Left colon (tissue), 2 donors: ENCODE data around the gene OTULINL. TPM values are rescaled to one million over a fixed set of nuclear protein-coding genes. Genes with fewer than 3 reads are reported as not detected.

Source experiments
- ATAC-seq: fragments of 200-7000 bp; cut with Tn5 transposase; one replicate; pipeline ENCODE4 v1.9.1; 2020; ENCODE audit warnings: mild to moderate bottlenecking, moderate library complexity
- DNase-seq, 2 donors: peaks; one replicate each; pipeline ENCODE4 v3.0.0-alpha.2; 2020
- intact Hi-C, 2 donors: fragments of 100-400 bp; cut with DNase I in 1 of 2; cut with micrococcal nuclease in 1 of 2; formaldehyde crosslinking; loops; one replicate each; pipeline versions ENCODE4 v1.11.2 to v1.14.0; 2022; cut with DNase I, micrococcal nuclease
- total RNA-seq, 2 donors: library from RNA; stranded (reverse); fragmentation: NEBNext Ultra II Directional; extraction: Animal tissue kit (Norgen Biotek cat#: 25700); gene quantifications; one replicate each; pipeline ENCODE4 v1.2.1, GENCODE V29; 2021
- donor health status: DM: no; HTN: no; CAD: no.
- donor health status: DM: yes; HTN: yes; CAD: no.

Gene OTULINL
- total RNA-seq, 2 donors from 2014 or later = 63.1 to 72.0 TPM

DNA sequence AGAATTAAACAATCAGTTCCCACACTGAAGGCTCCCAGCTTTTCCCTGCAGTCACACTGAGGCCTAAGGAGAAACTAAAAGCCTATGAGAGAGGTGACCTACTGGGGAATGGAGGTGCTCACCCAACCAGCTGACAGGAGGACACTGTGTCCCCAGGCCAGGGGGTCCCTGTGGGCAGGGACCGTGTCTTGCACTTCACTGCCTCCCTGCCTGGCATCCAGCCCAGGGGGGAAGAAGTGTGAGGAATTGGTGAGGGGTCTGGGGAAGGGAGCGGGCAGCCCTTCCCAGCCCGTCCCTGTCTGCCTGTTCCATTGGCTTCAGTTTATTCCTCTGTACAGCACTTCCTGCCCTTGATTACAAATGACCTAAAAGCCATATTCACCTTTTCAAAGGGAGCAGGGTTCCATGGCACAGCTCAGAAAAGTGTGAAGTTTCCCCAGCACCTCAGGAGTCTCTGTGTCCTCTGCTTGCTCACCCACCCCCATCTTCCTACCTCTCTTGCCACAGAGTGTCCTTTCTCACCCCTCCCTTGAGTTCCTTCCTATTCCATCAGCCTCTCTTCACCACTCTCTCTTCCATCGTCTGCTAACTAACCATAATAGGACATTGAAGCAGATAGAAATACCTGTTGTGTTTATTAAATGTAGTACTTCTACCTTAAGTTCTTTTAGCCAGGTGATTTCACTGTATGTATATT lies 12.9 kb downstream of the OTULINL start:
- no peak for DNase-seq
- intact Hi-C loops = no loop called here
- ATAC-seq = no peak

DNA sequence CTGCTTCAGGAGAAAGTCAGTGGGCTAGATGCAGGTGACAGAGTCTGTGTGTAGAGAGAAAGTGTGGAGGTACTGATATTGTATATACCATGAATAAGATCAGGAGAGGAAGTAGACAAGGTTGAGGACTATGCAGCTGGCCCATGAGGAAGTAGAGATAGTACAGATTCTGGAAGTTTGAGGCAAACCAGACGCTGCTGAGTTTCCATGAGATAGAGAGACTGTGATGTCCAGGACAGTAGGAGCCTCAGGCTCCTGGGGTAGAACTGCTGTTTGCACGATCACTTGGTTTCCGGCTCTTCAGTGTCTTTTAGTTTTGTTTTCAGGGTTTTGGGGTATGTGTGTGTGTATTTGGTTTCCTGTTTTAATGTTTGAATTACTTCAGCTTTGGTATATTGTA lies 13.6 kb downstream of the OTULINL start:
- no peak for DNase-seq
- ATAC-seq = peak; percentile 30
- intact Hi-C loops = no loop called here

DNA sequence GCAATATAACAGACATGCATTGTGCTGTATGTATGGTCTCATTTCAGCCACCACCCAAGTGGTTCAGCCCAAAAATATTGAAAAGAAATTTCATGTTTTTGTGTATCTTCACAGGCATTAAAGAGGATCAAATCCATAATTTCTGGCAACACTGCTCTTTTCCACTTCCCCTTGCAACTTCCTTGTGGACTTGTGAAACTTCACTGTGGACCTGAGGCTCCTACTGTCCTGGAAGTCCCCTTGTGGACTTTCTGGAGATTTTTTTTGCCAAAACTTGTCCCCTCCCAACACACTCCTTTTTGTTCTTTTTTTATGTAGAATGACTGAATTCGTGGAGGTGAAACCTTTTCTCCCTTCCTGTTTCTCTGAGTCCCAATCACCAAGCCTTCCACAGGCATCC lies 14.3 kb downstream of the OTULINL start:
- ATAC-seq (no peak), DNase-seq (no peak)
- intact Hi-C loops = no loop called here

DNA sequence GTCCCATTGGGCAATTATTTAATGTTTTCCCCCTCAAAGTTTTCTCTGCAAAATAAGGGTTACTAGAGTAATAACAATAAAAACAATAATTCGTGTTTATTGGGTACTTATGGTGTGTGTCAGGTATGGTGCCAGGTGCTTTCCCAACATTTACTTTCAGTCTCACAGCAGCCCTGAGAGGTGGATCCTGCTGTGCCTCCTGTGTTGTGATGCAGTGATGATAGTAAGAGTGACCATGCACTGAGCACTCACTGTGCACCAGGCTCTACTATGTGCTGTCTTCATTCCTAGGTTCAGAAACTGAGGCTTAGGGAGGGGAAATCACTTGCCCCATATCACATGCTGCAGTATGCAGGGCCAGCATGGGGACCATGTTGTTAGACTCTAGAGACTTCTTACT lies 15.5 kb downstream of the OTULINL start:
- DNase-seq = no peak
- intact Hi-C loops = no loop called here

DNA sequence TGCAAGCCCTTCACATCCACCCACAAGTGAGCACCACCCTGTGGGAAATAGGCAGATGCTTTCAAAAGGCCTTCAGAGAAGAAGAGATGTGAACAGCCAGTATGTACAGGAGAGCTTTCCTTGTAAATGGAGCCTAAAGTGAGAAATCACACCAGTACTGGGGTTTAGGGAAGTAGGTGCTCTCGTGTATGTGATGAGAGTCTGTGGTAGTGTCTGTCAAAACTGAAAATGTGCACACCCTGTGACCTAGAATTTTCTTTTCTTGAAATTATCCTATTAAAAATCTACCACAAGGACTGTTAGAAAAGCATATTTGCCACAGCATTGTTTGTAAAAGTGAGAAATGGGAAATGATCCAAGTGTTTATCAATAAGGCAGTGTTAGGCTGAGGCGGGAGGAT lies 16.6 kb downstream of the OTULINL start:
- intact Hi-C loops = no loop called here
- no peak for DNase-seq
- no peak for ATAC-seq

More for the DNA sequence above, 15.5 kb downstream of the OTULINL start:
- ATAC-seq = no peak

DNA sequence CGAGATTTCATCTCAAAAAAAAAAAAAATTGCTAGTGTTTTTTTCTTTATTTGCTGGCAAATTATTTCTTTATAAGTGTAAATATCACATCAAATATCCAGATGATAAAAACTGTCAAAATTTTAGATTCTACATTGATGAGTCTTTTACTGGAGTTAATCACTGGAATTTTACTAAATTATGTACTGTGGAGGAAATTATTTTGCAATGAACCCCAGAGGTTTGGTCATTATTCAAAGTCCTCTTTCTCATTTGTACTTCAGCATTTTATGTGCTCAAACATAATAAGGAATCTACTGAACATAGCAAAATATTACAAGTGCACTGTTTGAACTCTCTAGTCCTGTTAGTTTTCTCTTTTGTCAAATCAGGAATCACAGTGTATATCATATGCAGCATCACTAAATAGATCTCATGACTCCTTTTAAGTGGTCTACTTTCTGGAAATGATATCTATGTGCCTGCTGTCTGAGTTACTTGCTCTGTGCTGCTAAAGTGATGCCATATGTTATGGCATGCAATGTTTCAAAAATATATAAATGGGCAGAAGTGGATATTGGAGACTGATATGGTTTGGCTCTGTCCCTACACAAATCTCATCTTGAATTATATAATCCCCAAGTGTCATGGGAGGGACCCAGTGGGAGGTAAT lies 18.0 kb downstream of the OTULINL start:
- no peak for ATAC-seq
- intact Hi-C loops = no loop called here
- no peak for DNase-seq

DNA sequence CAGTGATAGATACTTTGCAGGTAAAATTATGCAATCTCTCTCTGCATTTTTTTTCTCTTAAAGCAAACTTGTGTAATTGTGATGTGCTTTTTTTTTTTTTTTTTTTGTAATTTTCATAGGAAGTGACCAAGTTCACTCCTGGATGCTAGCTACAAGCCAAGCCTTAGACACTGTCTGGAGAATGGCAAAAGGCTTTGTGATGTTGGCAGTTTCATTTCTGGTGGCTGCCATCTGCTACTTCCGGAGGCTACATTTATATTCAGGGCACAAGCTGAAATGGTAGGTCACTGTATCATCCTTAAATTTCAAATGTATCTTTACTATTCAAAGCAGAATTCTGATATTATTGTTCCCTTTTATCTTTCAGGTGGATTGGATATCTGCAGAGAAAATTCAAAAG lies 19.3 kb downstream of the OTULINL start:
- DNase-seq = no peak
- ATAC-seq = no peak
- intact Hi-C loops = no loop called here

DNA sequence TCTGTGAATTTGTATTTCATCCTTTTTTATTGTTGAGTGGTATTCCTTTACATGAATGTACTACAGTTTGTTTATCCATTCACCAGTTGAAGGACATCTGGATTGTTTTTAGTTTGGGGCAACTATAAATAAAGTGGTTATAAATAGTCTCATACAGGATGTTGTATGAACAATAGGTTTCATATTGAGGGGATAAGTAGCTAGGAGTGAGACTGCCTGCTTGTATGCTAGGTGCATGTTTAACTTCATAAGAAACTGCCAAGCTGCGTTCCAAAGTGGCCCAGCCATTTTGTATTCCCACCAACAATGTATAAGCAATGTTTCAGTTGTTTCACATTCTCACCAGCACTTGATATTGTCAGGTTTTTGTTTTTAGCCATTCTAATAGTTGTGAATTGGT lies 21.5 kb downstream of the OTULINL start:
- ATAC-seq (no peak), DNase-seq (no peak)
- intact Hi-C loops = no loop called here

DNA sequence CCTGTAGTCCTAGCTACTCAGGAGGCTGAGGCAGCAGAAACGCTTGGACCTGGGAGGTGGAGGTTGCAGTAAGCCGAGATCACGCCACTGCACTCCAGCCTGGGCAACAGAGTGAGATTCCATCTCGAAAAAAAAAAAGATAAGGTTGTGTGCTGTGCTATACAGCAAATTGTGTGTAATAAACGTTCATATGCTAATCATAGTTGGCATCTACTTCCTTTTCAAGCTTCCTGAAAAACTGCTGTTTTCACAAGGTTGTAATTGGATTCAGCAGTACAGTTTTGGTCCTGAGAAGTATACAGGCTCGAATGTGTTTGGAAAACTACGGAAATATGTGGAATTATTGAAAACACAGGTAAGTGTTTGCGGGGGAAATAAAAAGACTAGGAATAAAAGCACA lies 25.5 kb downstream of the OTULINL start:
- ATAC-seq (peak; percentile 94), DNase-seq (no peak)
- intact Hi-C loops = no loop called here

DNA sequence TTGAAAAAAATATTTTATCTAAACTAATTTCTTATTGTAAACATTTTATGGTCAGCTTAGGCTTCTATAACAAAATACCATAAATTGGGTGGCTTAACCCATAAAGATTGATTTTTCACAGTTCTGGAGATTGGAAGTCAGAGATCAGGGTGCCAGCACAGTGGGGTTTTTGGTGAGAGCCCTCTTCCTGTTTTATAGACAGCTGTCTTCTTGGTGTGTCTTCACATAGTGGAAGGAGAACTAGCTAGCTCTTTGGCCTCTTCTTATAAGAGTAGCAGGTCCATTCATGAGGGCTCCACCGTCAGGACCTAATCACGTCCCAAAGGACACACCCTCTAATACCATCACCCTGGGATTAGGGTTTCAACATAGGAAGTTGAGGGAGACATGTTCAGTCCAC lies 26.6 kb downstream of the OTULINL start:
- DNase-seq (no peak), ATAC-seq (no peak)
- intact Hi-C loops = no loop called here

DNA sequence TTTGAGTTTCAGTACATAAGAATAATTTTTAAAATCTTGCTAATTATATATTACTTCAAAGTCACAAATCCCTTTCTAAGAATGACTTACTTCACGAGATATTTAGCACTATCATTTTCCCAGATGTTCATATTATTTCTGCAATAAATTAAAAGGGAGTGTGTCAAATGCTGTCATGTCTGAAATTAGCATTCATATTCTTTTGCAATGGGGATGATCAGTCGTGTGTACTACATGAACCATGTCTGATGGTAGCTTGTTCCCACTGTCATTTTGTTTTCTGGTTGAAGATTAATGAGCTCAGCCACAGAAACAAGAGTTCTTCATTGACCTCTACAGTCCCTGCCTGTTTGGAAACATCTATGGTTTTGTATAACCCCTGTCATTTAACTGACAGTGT lies 30.1 kb downstream of the OTULINL start:
- intact Hi-C loops = no loop called here
- DNase-seq = no peak
- ATAC-seq = no peak

DNA sequence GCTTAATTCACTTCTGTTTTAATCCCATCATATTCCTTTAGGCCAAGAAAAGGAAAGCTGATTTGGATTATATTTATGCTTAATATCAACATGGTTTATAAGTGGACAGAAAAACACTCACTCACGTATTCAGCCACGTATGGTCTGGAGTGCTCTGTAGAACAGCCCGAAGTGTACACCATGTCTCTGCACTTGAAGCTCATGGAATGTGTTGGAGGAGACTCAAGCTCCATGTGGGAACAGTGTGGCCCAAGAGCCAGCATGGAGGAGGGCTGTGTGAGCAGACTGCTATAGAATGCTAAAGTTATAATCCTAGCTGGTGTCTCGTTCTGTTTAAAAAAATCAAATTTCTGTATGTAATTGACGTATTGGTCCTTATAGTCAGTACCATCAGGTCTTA lies 32.9 kb downstream of the OTULINL start:
- intact Hi-C loops = no loop called here
- ATAC-seq (no peak), DNase-seq (no peak)

DNA sequence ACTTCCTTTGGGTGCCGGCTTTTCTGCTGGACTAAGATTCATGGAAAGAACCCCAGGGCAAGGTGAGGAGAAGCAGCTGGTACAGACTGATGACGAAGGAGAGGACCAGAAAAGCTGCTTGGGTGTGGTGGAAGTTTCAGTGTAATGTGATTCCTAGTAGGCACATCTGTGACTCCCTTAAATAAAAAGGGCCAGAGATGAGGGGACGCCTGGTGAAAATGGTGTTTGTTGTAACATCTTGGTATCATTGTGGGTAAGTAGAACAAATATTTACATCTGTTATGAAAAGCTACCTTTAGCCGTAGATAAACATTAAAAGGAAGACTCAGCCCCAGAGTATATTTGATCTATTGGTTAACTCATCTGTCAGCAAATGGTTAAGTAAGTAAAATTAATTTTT lies 33.8 kb downstream of the OTULINL start:
- DNase-seq = no peak
- ATAC-seq = no peak
- intact Hi-C loops = no loop called here

DNA sequence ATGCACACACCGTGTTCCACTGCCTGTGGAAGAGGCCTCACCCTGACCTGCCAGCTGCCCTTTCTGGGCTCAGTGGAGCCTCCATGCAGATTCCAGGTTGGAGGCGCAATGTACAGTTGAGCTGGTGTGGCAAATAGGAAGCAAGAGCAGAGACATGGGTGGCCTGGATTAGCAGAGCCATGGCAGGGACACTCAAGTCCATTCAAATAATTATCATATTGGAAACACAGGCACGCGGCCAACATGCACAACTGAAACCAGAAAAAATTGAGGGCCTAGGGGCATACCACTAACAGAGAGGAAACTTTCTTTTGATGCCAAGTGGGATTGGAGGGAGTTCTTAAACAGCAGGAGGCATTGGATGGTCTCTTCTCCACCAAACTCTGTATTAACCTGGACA lies 35.8 kb downstream of the OTULINL start:
- intact Hi-C loops = no loop called here
- DNase-seq = no peak
- no peak for ATAC-seq

DNA sequence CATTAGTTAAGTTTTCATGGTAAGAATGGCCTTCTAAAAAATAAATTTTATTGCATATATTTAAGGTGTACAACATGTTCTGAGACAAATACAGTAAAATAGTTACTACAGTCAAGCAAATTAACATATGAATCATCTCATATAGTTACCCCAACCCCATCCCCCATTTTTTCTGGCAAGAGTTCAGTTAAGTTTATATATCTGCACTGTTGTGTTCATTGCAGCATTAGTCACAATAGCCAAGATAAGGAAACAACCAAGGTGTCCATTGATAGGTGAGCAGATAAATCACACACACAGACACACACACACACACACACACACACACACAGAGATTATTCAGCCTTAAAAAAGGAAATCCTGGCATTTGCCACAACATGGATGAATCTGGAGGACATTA lies 45.7 kb downstream of the OTULINL start:
- no peak for ATAC-seq
- no peak for DNase-seq
- intact Hi-C loops = no loop called here

DNA sequence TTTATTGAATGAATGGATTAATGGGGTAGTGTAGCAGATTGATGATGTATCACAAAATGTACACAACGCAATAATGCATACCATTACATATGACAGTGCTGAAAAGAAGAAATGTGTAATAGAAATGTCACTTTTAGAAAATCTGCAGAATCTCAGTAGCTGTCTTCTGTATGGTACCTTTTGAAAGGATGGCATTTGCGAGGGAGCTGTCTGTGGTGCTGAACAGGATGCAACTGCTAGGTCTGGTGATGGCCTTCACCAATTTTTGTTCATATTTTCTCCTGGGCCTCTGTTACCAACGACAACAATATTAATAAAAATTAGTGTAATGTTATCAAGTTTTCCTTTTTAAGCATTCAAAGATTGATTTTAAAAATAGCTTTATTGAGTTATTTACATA lies 46.8 kb downstream of the OTULINL start:
- ATAC-seq (peak; percentile 52), DNase-seq (peak in 1 of 2 donors; percentile 36)
- intact Hi-C loops = no loop called here

DNA sequence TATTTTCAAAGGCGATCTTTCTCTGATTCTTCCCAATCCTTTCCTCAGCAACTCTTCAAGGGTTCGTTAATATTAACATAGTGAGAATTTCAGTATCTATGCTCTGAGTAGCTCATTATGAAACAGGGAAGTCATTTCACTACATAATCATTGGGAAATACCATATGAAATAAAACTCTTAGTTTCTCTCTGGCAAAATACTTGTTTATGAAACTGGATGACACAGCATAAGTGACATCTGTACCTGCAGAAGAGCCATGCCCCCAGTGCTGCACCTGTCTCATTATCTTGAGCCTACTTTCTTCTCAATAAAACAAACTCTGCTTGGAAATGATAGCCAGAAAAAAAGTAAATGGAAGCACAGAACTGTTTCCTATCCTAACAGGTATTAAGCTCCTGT lies 49.1 kb downstream of the OTULINL start:
- intact Hi-C loops = no loop called here
- DNase-seq (no peak), ATAC-seq (no peak)

DNA sequence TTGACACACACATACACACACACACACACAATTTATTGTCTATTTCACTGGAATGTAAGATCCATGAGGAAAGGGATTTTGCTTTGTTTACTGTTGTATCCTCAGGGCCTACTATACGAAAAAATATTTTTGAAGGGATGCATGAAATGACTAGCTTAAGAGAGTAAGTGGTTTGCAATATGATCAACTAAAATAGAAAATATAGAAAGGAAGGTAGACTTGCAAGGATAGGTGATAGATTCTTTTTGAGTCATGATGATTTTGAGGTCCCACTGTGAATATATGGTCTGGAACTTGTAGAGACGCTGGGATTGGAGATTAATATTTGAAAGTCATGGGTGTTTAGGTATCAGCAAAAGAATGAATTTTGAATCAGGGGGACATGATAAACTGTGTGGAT lies 54.1 kb downstream of the OTULINL start:
- ATAC-seq (no peak), DNase-seq (no peak)
- intact Hi-C loops = no loop called here

DNA sequence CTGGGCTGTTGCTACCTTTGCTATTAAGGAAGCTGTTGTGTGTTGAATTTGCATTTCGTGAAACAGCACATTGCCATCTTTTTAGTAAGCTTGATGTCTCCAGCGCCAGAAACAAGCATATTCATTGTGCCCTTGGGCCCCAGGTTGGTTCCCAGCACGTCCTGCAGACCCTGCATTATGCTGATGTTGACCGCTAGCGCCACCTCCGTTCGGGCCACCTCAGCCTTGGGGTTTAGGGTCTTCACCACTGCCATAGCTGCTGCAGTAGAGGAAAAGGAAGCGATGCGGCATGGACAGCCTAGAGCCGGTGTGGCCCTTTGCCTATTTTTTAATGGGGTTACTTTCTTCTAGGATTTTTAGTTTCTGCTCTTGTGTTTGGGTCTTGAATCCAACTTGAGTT lies 59.2 kb downstream of the OTULINL start:
- DNase-seq (no peak), ATAC-seq (no peak)
- intact Hi-C loops = loop anchor here in 1 of 2 donors (10.0 kb wide), 2 partner anchors 246 to 656 kb away; no protein-coding TSS in a partner anchor

DNA sequence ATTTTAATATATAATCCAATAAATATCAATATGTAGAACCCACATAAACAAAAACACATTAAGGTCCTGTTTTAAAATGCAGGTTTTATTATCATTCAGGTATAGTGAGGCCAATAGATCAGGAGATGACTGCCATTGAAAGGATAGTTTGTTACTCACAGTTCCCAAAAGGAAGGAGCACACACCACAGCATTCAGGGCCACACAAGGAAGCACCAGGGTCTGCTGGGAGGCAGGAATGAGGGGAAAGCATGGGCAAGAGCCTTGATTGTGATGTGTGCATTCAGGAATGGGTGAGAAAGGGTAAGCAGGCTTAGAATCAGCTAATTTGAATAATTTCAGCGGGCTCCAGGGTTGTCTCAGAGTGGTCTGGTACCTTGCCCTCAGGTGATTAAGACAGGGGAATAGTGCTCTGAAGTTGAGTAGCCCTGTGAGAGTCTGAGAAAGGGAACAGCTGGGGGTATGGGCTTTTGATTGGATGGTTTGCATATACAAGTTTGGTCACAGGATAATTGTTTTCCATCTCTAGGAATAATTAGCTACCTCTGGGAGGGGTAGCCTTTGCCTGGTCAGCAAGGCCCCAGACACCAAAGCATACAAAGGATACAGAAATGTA lies 63.1 kb downstream of the OTULINL start:
- intact Hi-C loops = loop anchor here in 1 of 2 donors (10.0 kb wide), 2 partner anchors 250 to 660 kb away; no protein-coding TSS in a partner anchor
- DNase-seq (no peak), ATAC-seq (no peak)
